ENCODE measurements around the gene ADARB1.

ADARB1 gene

GRCh38 chr21:45226540-45227326 is 152.4 kb downstream of the ADARB1 start:
- Histone ChIP-seq H3K9me3 (ENCODE audit: insufficient read depth, low read length, severe bottlenecking) (no peaks in the 10 kb centered on the region), H3K4me2 (ENCODE audit: insufficient read depth, low read length) (no peak overlapping the region), H3K36me3 (ENCODE audit: insufficient read depth, low read length) (peaks cover 9% of the 10 kb centered on the region; the same call in 1 of the 2 replicates), H3K4me1 (ENCODE audit: insufficient read depth, low read length) (no peaks in the 10 kb centered on the region), H3K27ac (ENCODE audit: low read length) (no peak overlapping the region), H3K9ac (ENCODE audit: low read depth, low read length) (no peak overlapping the region), H3K4me3 (ENCODE audit: low read depth in 1 of 2, low read length in 2 of 2) (no peak overlapping the region), H3K79me2 (ENCODE audit: insufficient read depth, low read length) (no peaks in the 10 kb centered on the region), H4K20me1 (ENCODE audit: insufficient read depth, low read length) (no peaks in the 10 kb centered on the region), H3K27me3 (ENCODE audit: insufficient read depth, low read length, poor library complexity) (no peaks in the 10 kb centered on the region), H2AFZ (ENCODE audit: low read depth, low read length) (no peak overlapping the region)
- TF ChIP-seq EZH2 (IDR thresholded peaks at IDR 0.05; ENCODE audit: borderline replicate concordance, low read depth, low read length, severe bottlenecking), result no peak
- no peak for TF ChIP-seq CTCF (IDR thresholded peaks at IDR 0.05; ENCODE audit: borderline replicate concordance, extremely low read depth, low read length, poor library complexity, severe bottlenecking)
- DNase-seq (no peak), ATAC-seq (ENCODE audit: insufficient read depth, low read depth) (peak; percentile 34; the same call in 2 of the 3 replicates)

- Histone ChIP-seq H2AFZ (ENCODE audit: low read depth, low read length) (no peak overlapping the region), H3K9ac (ENCODE audit: low read depth, low read length) (no peak overlapping the region), H3K27ac (ENCODE audit: low read length) (no peak overlapping the region), H3K4me3 (ENCODE audit: low read depth in 1 of 2, low read length in 2 of 2) (no peak overlapping the region), H4K20me1 (ENCODE audit: insufficient read depth, low read length) (no peaks in the 10 kb centered on the region), H3K4me1 (ENCODE audit: insufficient read depth, low read length) (no peaks in the 10 kb centered on the region), H3K27me3 (ENCODE audit: insufficient read depth, low read length, poor library complexity) (no peaks in the 10 kb centered on the region), H3K79me2 (ENCODE audit: insufficient read depth, low read length) (no peaks in the 10 kb centered on the region), H3K36me3 (ENCODE audit: insufficient read depth, low read length) (peaks cover under 1% of the 10 kb centered on the region; the same call in 1 of the 2 replicates), H3K4me2 (ENCODE audit: insufficient read depth, low read length) (no peak overlapping the region), H3K9me3 (ENCODE audit: insufficient read depth, low read length, severe bottlenecking) (no peaks in the 10 kb centered on the region)
- DNase-seq (no peak), ATAC-seq (ENCODE audit: insufficient read depth, low read depth) (no peak)
- TF ChIP-seq CTCF (IDR thresholded peaks at IDR 0.05; ENCODE audit: borderline replicate concordance, extremely low read depth, low read length, poor library complexity, severe bottlenecking) (no peak), EZH2 (IDR thresholded peaks at IDR 0.05; ENCODE audit: borderline replicate concordance, low read depth, low read length, severe bottlenecking) (no peak)
These were observed 153.4 kb downstream of the ADARB1 start for GRCh38 chr21:45227735-45228134.

GRCh38 chr21:45228171-45228641 is 153.8 kb downstream of the ADARB1 start:
- no peak overlapping the region for H3K9ac ChIP-seq (ENCODE audit: low read depth, low read length)
- H3K9me3 ChIP-seq (ENCODE audit: insufficient read depth, low read length, severe bottlenecking), result no peaks in the 10 kb centered on the region
- H2AFZ ChIP-seq (ENCODE audit: low read depth, low read length), result no peak overlapping the region
- H3K27ac ChIP-seq (ENCODE audit: low read length), result no peak overlapping the region
- H3K27me3 ChIP-seq (ENCODE audit: insufficient read depth, low read length, poor library complexity), result no peaks in the 10 kb centered on the region
- no peaks in the 10 kb centered on the region for H4K20me1 ChIP-seq (ENCODE audit: insufficient read depth, low read length)
- ATAC-seq (ENCODE audit: insufficient read depth, low read depth), result peak; percentile 46; the same call in 2 of the 3 replicates
- no peaks in the 10 kb centered on the region for H3K4me1 ChIP-seq (ENCODE audit: insufficient read depth, low read length)
- H3K79me2 ChIP-seq (ENCODE audit: insufficient read depth, low read length), result no peaks in the 10 kb centered on the region
- no peak overlapping the region for H3K4me2 ChIP-seq (ENCODE audit: insufficient read depth, low read length)
- no peak overlapping the region for H3K4me3 ChIP-seq (ENCODE audit: low read depth in 1 of 2, low read length in 2 of 2)
- TF ChIP-seq EZH2 (IDR thresholded peaks at IDR 0.05; ENCODE audit: borderline replicate concordance, low read depth, low read length, severe bottlenecking) (no peak), CTCF (IDR thresholded peaks at IDR 0.05; ENCODE audit: borderline replicate concordance, extremely low read depth, low read length, poor library complexity, severe bottlenecking) (no peak)
- no peaks in the 10 kb centered on the region for H3K36me3 ChIP-seq (ENCODE audit: insufficient read depth, low read length)
- no peak for DNase-seq
